GM18507 (cell line): ENCODE results near the gene TTC28.
"Not testable (repeated sequence)": the region's sequence is repeated elsewhere in the genome, so short reads cannot be mapped to it uniquely, and the experiment has no call there.

Experiments
- DNase-seq: peaks from one replicate; pipeline ENCODE4 v3.0.0; 2011; ENCODE audit warnings: low read depth; ENCODE audit not compliant: insufficient read length; ENCODE audit errors: extremely low spot score
- FAIRE-seq: peaks from 2 replicates; lab custom pipeline; 2011; peaks lifted over from hg19 to GRCh38; lab: Jason Lieb, UNC

The TTC28 gene

DNA sequence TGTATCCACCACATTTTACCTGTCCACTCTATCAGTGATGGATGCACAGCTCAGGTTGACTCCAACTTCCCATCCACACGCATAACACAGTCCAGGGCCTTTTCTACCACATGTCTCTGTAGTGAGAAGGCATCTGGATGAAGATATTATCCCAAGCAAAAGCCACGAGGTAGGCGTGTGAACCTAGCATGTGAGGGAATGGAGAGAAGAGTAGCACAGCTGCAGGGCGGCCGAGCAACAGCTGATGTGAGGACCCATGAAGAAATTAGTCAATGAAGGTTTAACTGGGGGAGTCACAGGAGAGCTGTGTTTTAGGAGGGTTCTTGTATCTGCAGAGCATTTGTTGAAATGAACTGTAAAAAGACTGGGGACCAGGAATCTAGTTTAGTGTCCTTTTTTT, 616.0 kb downstream of the TTC28 start:
- FAIRE-seq = no peak
- DNase-seq = no peak

- FAIRE-seq, DNase-seq: not testable (repeated sequence)
Measured at GRCh38 chr22:28060594-28060993, 619.0 kb downstream of the TTC28 start.

DNA sequence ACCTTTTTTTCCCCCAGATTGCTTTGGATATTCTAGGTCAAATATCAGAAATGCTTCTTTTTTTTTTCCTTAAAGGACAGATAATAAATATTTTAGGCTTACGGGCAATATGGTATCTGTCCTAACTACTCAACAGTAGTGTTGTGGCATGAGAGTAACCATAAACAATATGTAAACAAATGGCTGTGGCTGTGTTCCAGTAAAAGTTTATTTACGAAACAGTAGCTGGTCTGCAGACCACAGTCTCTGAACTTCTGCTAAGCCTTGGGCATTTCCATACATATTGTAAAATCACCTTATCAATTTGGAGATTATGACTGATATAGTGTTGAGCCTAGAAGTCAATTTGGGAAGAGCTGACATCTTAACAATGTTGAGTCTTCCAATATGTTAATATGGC, 621.6 kb downstream of the TTC28 start:
- no peak for FAIRE-seq
- no peak for DNase-seq

DNA sequence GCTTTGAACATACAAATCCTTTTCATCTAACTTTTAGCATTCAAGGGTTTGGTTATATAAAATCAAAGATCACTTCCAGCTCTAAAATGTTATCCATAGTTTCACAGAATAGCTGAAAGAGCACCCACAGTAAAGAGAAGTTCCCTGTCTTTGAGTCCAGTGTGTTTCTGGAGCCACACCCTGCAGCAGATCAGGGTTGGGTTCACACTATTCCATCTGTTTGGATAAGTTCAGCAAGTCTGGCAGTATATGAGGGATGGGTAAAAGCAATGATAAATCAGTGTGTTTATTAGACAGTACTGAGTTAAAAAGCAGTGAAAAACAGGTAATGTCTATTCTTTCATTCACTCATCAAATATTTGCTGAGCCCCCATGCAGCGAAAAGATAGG, 624.8 kb downstream of the TTC28 start:
- DNase-seq (no peak), FAIRE-seq (no peak)

DNA sequence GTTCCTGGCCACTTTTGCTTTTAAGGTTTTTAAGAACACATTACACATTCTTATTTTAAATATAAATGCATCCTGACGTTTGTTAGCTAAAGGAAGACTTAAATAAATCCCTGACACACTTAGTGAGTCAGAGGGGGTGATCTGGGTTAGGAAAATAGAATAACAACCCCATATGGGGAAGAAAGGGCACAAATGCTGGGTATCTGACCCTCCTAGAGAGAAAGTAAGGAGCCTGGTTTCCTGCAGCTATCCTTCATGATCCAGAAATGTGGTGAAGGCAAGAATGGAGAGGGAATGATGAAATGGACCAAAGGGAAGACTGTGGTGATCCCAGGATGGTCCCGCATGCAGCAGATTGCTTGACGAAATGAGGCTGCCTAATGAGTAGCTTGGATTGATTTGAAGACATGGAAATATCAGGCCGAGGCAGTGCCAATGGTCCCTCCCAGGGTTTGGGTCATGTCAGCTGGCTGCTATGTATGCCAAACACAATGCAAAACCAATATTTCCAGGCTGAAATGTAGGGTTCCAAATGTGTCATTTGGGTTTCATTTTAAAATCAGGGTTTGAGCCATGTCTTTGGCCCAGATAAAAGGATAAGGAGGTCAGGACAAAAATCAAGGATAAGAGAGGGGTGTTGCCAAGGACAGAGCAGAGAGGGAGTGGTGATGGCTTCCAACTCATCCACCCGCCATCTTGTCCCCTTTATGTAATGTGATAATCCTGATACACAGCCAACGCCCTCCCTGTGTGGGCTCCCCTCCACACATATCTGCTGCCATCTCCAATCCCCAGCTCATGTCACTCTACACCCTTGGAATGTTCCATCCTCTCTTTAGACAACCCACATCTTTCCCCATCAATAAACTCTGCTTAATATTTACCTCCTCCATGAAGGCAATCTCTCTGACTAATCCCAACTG, 625.5 kb downstream of the TTC28 start:
- DNase-seq = no peak
- FAIRE-seq = no peak

DNA sequence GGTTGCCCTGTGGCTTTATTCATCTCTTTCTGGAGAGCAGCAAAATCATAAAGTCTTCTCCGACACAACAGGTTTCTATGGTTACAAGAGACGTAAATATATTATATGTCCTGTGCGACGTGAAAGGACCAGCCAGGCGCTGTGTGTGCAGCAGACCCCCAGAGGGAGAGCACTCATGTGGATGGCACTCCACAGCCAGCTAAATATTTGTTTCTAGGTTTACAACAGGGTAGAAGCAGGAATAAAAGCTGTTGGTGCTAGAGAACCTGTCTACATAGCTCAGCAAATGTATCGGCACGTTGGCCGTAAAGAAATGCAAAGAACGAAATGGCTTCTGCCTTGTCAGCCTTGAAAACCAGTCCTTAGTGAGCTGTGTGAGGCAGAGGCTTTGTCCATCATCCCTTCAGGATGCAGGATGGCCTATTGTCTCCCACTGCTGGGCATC, 626.8 kb downstream of the TTC28 start:
- FAIRE-seq = no peak
- DNase-seq = no peak

DNA sequence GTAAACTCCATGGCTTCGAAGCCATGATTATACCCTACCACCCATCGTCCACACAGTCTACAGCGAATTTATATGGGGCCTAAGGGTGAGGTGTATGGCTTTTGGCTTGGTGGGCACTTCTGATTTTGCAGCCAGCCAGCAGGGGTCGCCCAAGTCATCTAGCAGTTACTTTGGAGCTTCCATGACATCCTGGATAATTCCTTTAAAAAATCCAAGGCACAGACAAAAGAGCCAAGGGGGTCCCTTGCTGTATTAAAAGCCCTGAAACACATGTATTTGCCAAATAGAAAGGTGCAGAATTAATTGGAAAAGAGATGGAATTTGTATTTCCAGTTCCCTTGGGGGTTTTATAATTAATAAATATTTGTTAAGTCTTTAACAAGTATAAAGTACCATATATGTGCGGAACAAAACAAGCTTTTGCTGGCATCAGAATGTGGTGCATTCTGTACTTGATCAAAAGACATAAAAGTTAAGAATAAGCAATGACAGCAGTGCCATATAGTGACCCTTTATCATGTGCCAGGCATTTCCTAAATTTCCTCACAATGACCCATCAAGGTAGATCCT, 627.8 kb downstream of the TTC28 start:
- FAIRE-seq (no peak), DNase-seq (no peak)

DNA sequence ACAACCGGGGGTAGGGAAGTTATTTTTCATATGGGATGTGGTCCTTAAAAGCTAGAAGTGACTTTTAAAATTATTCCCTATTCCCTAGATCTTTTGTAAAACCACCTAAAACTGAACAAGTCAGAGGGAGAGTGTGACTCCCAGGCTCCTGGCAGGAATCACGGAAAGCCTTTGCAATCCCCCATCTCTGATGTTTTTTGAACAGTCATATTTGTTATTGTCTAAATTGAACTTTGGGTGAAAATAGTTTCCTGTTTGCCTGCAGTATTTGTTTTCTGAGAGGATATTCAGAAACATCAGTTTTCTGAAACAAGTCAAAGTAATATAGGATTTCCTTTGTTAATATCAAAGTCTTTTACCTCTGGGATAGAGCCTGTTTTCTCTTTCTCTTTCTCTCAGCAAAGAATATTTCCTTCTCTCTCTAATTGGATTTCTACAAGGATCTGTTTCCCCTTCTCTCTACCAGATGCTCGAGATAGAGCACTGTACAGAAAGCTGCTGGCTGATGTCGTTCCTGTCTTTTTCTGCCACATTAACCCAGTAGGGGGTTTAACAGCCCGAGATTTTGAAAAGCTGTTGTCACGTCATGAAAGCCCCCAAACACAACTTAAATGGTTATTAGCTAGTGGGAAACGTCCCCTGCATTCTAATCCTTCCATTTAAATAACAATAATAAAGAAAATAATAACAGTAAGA, 628.4 kb downstream of the TTC28 start:
- no peak for DNase-seq
- no peak for FAIRE-seq

- DNase-seq (no peak), FAIRE-seq (no peak)
Measured at GRCh38 chr22:28048529-28048928, 631.1 kb downstream of the TTC28 start.

GRCh38 chr22:28047740-28048139, 631.9 kb downstream of the TTC28 start:
- DNase-seq (no peak), FAIRE-seq (no peak)

GRCh38 chr22:28046100-28046499, 633.5 kb downstream of the TTC28 start:
- no peak for DNase-seq
- FAIRE-seq = no peak

DNA sequence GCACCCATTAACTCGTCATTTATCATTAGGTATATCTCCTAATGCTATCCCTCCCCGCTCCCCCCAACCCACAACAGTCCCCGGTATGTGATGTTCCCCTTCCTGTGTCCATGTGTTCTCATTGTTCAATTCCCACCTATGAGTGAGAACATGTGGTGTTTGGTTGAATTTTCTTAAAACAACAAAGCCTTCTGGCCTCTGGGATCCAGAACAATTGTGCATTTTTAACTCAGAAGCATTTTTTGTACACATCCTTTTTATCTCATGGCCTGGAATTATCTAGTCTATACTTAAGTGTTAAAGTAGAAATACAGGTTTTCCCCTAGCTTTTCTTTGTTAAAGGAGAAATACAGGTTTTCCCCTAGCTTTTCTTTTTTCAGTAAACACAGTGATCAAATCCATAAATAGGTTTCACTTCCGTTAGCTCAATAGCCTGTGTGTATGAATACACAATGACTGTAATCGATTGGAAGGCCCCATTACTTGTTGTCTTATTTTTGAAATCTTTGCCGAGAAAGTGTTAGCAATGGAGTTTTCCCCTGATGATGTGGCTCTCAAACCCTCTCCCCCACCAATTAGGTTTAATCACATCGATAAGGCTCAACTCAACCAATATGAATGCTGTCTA, 635.0 kb downstream of the TTC28 start:
- FAIRE-seq (no peak), DNase-seq (no peak)

GRCh38 chr22:28043266-28043665, 636.4 kb downstream of the TTC28 start:
- DNase-seq = no peak
- FAIRE-seq = no peak

DNA sequence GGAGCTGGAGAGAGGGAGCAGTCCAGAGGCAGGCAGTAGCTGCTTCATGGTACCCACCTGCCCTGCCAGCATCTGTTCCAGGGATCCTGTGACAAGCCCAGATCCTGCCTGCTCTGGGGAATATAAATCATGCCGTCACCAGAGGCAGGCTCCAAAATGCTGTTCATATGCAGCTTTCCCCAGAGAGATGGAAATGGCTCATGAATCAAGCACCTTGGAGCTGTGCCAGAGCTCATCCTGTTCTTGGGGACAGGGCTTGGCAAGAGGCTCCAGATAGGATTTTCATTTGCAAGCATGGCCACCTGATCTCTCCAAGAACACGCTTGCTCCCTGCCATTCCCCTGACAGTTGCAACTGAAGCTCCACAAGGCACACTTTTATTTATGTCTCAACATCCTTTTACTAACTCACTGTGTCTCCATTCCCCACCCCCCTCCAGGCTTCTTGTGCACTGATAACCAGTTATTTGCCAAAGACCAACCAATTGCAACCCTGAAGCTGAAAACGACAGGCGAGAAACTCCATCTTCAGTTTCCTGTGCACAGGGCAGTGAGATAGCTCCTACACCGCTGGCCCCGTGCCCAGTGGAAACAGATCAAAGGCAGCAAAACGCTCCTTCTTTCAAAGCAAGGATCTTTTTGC, 644.8 kb downstream of the TTC28 start:
- no peak for DNase-seq
- FAIRE-seq = no peak

- DNase-seq (no peak), FAIRE-seq (no peak)
Measured at GRCh38 chr22:28034145-28034759, 645.4 kb downstream of the TTC28 start.

- DNase-seq = no peak
- FAIRE-seq = no peak
Measured at GRCh38 chr22:28032861-28033260, 646.8 kb downstream of the TTC28 start.

GRCh38 chr22:28031383-28031922, 648.2 kb downstream of the TTC28 start:
- DNase-seq = no peak
- FAIRE-seq = no peak

- FAIRE-seq = no peak
- DNase-seq = no peak
Measured at GRCh38 chr22:28030473-28030872, 649.2 kb downstream of the TTC28 start.

DNA sequence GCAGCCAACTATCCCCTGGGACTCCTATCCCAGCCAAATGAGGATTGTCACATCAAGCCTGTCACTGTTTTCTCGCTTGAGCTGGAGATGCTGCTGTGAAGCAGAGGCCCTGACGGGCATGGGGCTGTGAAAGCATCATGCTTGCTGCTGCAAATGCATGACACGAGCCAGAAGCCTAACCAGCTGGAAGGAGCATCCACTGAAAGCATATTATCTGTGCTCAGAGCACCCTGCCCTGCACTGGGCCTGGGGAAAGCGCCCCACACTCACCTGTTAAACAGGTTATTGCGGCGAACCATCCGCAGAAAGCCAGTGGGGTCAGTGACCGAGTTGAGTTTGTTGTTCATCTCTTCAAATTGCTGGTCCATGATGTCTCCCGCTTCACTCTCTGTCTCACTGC, 649.7 kb downstream of the TTC28 start:
- FAIRE-seq = no peak
- DNase-seq = no peak
